WERI-Rb-1 (cell line): Measurements from ENCODE around the gene PYGB.

ENCODE experiments used
- DNase-seq: peaks from one replicate; pipeline ENCODE4 v3.0.0-alpha.2; 2020
- H3K27ac ChIP-seq: fragments of 250-450 bp; sonication (Bioruptor Pico); 2 replicates; pipeline ENCODE4 v1.5.1; 2020; ENCODE audit warnings: mild to moderate bottlenecking, moderate library complexity
- H3K27me3 ChIP-seq: fragments of 250-450 bp; sonication (Bioruptor Pico); 2 replicates; pipeline ENCODE4 v1.5.1; 2021; ENCODE audit warnings: mild to moderate bottlenecking, low read depth, moderate library complexity; ENCODE audit not compliant: insufficient read depth, severe bottlenecking
- H3K36me3 ChIP-seq: fragments of 250-450 bp; sonication (Bioruptor Pico); 2 replicates; pipeline ENCODE4 v1.5.1; 2020; ENCODE audit warnings: mild to moderate bottlenecking, moderate library complexity
- H3K4me3 ChIP-seq: 2 replicates; pipeline ENCODE4 v1.5.1; 2011; ENCODE audit warnings: low read depth, mild to moderate bottlenecking, control low read depth, low read length
- H3K9me3 ChIP-seq: fragments of 250-450 bp; sonication (Bioruptor Pico); 2 replicates; pipeline ENCODE4 v1.5.1; 2021; ENCODE audit warnings: mild to moderate bottlenecking, moderate library complexity; ENCODE audit not compliant: severe bottlenecking
- TF ChIP-seq, protein P1 (sequence below): IDR thresholded peaks from 2 replicates; pipeline ENCODE4 v1.5.1; 2011; ENCODE audit warnings: low read depth, mild to moderate bottlenecking, control low read depth, inconsistent platforms, low read length

Gene PYGB

DNA sequence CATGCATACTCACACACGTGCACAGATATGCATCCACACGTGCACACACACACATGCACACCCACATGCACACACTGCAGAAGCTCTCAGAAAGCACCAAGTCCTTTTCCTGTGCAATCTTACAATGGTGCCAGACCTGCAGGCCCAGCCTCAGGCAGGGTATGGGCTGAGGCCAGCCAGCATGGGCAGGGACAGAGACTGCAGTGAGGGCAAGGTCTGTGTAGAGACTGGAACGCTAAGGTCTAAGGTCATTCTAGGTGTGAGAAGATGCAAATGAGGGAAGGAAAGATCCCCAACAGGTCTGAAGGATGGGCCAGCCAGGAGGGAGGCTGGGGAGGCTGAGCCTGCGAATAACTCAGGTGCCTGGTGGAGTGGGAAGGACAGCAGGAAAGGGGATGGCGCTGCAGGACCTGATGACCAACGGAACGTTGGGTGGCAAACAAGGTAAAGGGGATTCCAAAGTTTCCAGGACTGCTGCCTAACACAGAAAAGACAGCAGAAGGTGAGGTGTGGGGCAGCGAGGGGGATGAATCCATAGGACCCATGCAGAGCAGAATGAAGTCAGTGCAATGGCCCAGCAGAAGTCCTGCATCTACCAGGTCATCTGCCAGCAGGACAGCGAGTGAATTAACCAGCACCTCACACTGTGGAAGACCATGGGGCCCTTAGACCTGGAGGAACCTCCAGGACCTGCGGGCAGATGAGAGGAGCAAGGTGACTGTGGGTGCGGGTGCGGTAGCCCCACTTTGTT lies 75.8 kb downstream of the PYGB start:
- Histone ChIP-seq H3K9me3 (no peaks in the 10 kb centered on the region), H3K27me3 (no peaks in the 10 kb centered on the region), H3K4me3 (no peak overlapping the region), H3K36me3 (peaks cover 14% of the 10 kb centered on the region), H3K27ac (no peak overlapping the region)
- DNase-seq: no peak
- TF ChIP-seq, protein P1, sequence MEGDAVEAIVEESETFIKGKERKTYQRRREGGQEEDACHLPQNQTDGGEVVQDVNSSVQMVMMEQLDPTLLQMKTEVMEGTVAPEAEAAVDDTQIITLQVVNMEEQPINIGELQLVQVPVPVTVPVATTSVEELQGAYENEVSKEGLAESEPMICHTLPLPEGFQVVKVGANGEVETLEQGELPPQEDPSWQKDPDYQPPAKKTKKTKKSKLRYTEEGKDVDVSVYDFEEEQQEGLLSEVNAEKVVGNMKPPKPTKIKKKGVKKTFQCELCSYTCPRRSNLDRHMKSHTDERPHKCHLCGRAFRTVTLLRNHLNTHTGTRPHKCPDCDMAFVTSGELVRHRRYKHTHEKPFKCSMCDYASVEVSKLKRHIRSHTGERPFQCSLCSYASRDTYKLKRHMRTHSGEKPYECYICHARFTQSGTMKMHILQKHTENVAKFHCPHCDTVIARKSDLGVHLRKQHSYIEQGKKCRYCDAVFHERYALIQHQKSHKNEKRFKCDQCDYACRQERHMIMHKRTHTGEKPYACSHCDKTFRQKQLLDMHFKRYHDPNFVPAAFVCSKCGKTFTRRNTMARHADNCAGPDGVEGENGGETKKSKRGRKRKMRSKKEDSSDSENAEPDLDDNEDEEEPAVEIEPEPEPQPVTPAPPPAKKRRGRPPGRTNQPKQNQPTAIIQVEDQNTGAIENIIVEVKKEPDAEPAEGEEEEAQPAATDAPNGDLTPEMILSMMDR: no peak

GRCh38 chr20:25324412-25324811 lies 76.5 kb downstream of the PYGB start:
- Histone ChIP-seq H3K4me3 (no peak overlapping the region), H3K27ac (no peak overlapping the region), H3K9me3 (no peaks in the 10 kb centered on the region), H3K36me3 (peaks cover 14% of the 10 kb centered on the region), H3K27me3 (no peaks in the 10 kb centered on the region)
- DNase-seq: no peak
- TF ChIP-seq, protein P1: no peak

DNA sequence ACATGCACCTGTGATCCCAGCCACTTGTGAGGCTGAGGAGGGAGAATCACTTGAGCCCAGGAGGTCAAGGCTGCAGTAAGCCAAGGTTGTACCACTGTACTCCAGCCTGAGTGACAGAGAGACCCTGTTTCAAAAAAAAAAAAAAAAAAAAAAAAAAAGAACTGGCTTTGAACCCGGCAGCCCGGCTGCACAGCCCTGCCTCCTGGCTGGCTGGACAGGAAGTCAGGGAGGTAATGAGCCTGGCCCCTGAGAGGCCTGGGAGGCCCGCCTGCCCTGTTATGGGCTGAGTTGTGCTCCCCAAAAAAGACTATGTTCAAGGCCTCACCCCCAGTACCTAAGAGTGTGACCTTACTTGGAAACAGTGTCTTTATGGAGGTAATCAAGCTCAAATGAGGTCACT lies 77.2 kb downstream of the PYGB start:
- Histone ChIP-seq H3K36me3 (peaks cover 14% of the 10 kb centered on the region), H3K27ac (no peak overlapping the region), H3K27me3 (no peaks in the 10 kb centered on the region), H3K4me3 (no peak overlapping the region), H3K9me3 (no peaks in the 10 kb centered on the region)
- TF ChIP-seq, protein P1: no peak
- DNase-seq: no peak

- Histone ChIP-seq H3K27me3 (no peaks in the 10 kb centered on the region), H3K36me3 (peaks cover 14% of the 10 kb centered on the region), H3K9me3 (no peaks in the 10 kb centered on the region), H3K27ac (no peak overlapping the region), H3K4me3 (no peak overlapping the region)
- TF ChIP-seq, protein P1: no peak
- no peak for DNase-seq
Observed at GRCh38 chr20:25325997-25326396, 78.1 kb downstream of the PYGB start.

DNA sequence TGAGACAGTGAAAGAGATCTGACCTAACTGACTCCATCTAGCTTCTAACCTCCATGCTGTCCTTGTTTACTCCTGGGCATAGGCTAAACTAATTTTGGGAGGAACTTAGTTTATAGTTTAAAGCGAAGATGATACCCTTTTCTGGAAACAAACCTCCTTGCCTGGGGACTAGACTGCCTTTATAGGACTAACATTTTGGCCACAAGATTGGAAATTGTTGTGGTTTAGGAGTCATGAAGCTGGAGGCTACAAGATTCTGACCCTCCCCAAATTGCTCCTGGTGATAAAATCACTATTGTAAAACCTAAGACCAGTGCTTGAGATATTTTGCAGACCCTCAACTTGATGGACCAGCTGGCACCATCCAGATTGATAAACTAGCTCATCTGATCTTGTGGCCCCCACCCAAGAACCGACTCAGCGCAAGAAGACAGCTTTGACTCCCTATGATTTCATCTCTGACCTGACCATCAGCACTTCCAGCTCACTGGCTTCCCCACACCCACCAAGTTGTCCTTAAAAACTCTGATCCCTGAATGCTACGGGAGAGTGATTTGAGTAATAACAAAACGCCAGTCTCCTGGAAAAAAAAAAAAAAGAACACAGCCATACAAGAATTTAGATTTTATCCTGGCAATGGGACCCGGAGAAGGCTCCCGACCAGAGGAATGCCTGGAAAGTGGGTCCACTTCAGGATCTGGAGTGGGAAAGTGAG lies 79.8 kb downstream of the PYGB start:
- peaks cover 6% of the 10 kb centered on the region for H3K36me3 ChIP-seq
- no peak for DNase-seq
- no peak overlapping the region for H3K27ac ChIP-seq
- TF ChIP-seq, protein P1: no peak
- H3K4me3 ChIP-seq: no peak overlapping the region
- H3K27me3 ChIP-seq: no peaks in the 10 kb centered on the region
- H3K9me3 ChIP-seq: no peaks in the 10 kb centered on the region
